ENCODE results near the gene ANKRD28.

ANKRD28 gene

DNA sequence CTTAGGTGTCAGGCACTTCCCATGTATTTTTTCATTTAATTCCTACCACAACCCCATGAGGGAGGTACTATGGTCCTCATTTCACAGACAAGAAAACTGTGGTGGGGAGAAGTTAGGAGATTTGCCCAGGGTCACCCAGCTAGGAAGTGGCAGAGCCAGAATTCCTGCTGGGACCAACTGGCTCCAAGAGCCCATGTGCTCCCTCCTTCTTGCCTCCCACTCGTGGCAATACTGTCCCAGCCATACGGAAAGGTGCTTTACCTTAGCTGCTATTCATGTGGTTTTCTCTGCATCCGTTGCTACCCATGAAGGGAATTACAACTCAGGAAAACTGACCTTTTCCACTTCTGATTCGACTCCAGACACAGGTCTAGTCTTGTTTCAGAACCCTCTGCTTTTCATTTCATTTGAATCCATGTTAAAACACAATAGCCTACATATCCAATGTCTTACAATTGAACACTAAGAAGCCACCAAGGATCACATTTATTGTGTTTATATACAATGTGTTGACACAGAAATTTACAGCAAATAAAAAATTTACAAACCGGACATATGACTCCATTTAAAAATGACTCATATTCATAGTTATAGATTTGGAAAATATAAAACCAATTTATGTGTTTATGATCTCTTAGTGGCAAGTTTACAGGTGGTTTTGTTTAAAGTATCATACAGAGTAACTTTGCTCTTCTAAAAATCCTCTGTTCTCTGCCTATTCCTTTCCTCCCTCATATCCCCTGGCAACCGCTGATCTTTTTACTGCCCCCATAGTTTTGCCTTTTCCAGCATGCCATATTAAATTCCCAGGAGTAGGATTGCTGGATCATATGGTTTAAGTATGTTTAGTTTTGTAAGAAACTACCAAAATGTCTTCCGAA, 137.5 kb downstream of the ANKRD28 start:
- DNase-seq: no peak

- DNase-seq: no peak
Observed at GRCh38 chr3:15659254-15659975, 138.4 kb downstream of the ANKRD28 start.

DNA sequence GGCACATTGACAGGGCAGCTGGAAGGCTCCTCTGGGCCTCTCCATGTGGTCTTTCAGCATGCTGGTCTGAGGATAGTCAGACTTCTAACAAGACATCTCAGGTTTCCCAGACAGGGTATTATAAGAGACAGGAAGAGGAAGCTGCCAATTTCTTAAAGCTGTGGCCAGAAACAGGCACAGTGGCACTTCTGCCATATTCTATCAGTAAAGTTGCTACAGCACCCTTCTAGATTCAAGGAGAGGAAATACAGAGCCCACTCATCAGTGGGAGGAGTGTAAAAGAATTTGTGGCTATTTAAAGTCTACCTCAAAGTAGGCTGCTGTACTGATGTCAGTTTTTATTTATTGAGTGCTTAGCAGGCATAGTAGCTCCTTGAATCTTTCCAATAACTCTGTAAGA, 140.8 kb downstream of the ANKRD28 start:
- DNase-seq: no peak

GRCh38 chr3:15656342-15656741, 141.4 kb downstream of the ANKRD28 start:
- no peak for DNase-seq

DNA sequence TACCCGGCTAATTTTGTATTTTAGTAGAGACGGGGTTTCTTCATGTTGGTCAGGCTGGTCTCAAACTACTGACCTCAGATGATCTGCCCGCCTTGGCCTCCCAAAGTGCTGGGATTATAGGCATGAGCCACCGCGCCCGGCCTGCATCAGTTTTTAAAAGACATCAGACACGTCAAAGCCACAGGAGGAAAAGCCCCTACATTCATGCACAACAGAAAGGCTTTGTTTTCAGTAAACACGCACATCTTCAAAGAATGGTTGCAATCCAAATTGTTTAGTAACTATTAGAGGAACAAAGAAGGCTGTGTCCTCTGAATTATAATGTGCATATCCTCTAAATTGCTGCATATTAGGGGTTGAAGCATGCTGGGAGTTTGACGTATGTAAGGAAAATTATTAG, 142.9 kb downstream of the ANKRD28 start:
- DNase-seq: no peak

DNA sequence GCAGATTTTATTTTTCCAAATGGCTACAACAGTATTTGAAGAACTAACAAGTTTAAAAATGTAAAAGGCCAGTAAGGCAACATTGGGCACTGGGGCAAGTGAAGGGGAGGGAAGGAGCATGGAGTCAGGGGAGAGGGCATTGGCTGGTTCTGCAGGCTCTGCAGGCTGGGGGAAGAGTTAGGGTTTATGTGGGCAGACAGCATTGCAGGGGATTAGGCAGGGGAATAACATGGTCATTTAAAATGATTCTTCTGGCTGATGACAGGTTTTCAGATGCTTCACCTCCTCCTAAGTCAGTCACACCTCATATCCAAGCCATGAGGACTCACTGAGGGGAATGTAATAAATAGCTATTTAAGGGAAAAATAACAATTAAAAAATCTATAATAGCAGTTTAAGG, 143.7 kb downstream of the ANKRD28 start:
- no peak for DNase-seq

DNA sequence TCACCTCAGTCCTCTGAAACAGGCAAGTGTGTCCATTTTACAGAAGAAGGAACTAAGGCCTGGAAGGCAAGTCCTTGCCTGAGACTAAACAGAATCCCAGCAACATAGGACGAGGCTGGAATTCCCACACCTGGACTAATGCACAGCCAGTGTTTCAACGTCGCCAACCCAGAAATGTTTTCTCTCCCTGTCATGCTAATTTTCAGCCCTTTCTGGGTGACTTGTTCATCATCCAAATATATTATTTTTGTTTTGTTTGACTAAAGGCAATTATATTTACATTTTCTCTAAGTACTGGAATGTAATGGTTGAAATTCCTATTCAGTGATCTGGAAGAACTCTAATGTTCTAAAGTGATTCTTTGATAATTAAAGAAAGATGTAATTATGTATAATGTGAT, 144.5 kb downstream of the ANKRD28 start:
- DNase-seq: no peak

GRCh38 chr3:15651396-15651795, 146.4 kb downstream of the ANKRD28 start:
- no peak for DNase-seq

DNA sequence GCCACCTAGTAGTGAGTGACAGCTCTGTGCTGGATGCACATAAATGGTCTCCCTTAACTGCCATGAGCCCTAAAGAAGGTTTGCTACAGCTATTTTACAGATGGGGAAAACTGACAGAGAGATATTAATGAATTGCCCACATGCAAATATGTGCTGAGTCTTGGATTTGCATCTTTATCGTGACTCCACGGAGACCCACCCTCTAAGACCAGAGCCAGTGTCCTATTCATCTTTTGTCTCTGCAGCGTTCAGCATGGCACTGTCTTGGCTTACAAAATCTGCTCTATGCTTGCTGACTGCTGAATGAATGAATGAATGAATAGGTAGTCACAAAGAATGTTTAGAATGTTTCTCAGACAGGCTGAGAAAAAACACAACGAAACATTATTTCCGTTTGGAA, 147.9 kb downstream of the ANKRD28 start:
- no peak for DNase-seq

DNA sequence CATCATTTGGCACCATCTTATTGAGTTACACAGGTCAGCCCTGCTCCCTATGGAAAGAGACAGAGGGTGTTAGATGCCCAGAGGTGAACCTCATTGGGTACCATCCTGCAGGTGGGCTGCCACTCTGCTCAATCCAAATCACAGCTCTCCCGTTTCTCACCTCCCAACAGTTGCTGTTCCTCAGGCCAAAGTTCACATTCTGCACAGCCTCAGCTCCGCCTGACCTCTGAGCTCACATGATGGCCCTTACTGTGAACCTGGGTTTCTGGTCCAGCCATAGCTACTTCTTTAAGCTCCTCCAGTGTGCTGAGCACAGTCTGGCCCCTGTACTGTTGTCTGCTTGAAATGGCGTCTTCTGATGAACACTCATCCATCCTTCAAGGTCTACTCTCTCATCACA, 148.4 kb downstream of the ANKRD28 start:
- no peak for DNase-seq

- DNase-seq: no peak
Observed at GRCh38 chr3:15647611-15648167, 150.1 kb downstream of the ANKRD28 start.

GRCh38 chr3:15646851-15647511, 150.8 kb downstream of the ANKRD28 start:
- DNase-seq: no peak

GRCh38 chr3:15645740-15646501, 151.9 kb downstream of the ANKRD28 start:
- no peak for DNase-seq

GRCh38 chr3:15645246-15645645, 152.5 kb downstream of the ANKRD28 start:
- DNase-seq: no peak

- DNase-seq: no peak
Observed at GRCh38 chr3:15638891-15639262, 158.9 kb downstream of the ANKRD28 start.

DNA sequence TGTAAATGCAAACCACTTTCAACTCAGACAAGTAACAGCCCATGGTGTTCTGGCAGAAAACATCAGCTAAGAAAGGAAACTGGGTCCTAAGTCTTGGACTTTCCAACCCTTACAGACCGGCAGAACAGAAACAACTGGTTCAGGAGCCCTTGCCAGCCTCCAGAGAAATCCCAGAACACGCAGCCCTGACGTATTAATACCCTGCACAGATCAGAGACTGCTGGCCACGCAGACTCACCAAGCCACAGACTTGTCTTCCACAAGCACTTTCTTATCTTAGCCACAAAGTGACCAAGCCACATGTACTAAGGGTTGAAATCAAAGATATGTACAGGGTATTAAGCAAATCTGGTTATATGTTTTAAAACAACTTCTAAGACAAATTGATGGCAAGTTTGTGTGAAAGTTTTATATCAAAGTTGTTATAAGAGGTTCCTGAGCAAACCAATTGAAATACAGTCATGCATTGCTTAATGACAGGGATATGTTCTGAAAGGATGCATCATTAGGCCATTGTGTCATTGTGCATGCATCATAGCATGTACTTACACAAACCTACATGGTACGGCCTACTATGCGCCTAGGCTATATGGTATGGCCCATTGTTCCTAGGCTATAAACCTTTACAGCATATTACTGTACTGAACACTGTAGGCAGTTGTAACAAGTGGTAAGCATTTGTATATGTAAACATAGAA, 159.4 kb downstream of the ANKRD28 start:
- no peak for DNase-seq

DNA sequence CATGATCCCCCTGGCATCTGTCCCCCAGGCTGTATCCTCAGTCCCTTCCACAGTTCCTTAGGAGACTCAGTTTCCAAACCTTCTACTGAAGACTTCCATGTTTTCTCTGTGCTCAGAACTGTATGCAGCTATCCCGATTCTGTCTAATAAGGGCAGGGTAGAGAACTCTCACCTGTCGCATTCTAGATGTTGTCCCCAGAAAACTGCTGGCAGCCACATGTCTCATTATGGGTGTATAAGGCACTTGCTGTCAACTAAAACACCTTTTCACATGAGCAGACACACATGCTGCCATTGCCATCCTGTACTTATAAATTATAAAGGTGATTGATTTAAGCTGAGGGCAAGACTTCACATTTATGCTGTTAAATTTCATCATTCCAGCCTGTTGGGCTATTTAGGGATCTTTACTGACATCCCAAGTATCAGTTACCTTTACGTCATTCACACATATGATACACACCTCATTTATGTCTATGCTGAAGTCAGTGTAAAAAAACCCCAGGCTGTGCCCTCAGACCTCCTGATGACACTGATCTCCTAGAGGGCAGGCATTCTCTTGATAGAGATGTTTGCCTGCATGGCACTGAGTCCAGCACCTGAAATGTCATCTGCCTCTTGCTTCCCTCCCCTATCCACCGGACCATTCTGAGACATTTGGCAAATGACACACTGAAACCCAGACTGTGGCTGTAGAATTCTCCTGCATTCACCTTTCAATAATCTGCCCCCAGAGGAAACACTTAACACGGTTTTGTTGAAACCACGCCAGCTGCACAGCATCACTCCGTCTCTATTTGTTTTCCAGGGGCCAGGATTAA, 160.4 kb downstream of the ANKRD28 start:
- no peak for DNase-seq

- no peak for DNase-seq
Observed at GRCh38 chr3:15636028-15636709, 161.6 kb downstream of the ANKRD28 start.

- no peak for DNase-seq
Observed at GRCh38 chr3:15635121-15635661, 162.6 kb downstream of the ANKRD28 start.

GRCh38 chr3:15634671-15635070, 163.1 kb downstream of the ANKRD28 start:
- DNase-seq: no peak
